ENCODE data around the gene PSMA7. TPM values are rescaled to one million over a fixed set of nuclear protein-coding genes. Genes with fewer than 3 reads are reported as not detected.

PSMA7 gene
- total RNA-seq, 1 donor from 2014 or later = 217 TPM

DNA sequence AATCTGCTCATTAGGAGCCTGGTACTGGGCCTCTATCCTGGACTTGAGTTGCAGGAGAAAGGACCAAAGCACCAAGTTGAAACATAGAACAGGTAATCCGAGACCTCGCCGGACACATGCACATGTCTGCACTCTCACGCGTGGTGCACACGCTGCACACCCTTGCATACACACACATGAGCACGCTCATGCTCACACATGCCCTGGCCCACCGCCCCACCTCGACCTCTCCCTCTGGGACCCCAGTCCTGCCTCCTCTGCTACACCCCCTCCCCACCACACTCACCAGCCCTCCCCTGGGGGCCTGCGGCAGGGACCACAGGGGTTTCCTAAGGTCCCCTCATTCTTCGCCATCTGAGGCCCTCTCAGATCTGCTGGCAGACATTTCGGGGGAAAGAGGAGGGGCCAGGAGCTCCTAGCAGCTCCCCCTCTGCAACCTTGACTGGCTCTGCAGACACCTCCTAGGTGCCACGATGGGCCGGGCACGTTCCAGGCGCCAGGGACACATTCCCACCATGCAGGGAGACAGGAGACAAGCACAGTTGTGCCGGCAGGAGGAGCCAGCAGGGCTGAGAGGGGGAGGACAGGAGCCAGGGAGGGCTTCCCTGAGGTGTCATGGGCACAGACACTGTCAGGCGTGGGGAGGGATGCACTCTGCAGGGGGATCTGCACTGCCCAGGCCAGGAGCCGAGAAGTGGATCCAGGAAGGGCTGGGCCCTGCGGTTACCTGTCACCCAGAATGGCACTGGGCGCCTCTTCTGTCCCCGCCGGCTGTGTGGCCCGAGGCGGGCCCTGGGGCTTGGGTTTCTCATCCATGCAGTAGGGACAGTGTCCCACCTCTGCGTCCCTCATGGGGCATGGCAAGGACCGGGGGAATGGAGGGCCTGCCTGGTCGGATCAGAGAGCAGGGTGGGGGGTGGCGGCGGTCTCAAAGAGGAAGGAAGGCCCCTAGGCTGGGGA lies 46.5 kb downstream of the PSMA7 start:
- no peaks in the 10 kb centered on the region for H3K4me1 Mint-ChIP-seq (ENCODE audit: unreplicated experiment)
- TF ChIP-seq, protein P1, sequence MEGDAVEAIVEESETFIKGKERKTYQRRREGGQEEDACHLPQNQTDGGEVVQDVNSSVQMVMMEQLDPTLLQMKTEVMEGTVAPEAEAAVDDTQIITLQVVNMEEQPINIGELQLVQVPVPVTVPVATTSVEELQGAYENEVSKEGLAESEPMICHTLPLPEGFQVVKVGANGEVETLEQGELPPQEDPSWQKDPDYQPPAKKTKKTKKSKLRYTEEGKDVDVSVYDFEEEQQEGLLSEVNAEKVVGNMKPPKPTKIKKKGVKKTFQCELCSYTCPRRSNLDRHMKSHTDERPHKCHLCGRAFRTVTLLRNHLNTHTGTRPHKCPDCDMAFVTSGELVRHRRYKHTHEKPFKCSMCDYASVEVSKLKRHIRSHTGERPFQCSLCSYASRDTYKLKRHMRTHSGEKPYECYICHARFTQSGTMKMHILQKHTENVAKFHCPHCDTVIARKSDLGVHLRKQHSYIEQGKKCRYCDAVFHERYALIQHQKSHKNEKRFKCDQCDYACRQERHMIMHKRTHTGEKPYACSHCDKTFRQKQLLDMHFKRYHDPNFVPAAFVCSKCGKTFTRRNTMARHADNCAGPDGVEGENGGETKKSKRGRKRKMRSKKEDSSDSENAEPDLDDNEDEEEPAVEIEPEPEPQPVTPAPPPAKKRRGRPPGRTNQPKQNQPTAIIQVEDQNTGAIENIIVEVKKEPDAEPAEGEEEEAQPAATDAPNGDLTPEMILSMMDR (IDR thresholded peaks at IDR 0.05) = no peak
- peaks cover 4% of the 10 kb centered on the region for H3K27me3 Mint-ChIP-seq (ENCODE audit: unreplicated experiment)
- peaks cover 2% of the 10 kb centered on the region for H3K36me3 Mint-ChIP-seq (ENCODE audit: unreplicated experiment)
- DNase-seq (ENCODE audit: extremely low spot score, unreplicated experiment) = peak; percentile 84
- H3K4me3 Mint-ChIP-seq (ENCODE audit: unreplicated experiment) = no peak overlapping the region
- peaks cover 11% of the 10 kb centered on the region for H3K9me3 Mint-ChIP-seq (ENCODE audit: unreplicated experiment)
- H3K27ac Mint-ChIP-seq (ENCODE audit: unreplicated experiment) = no peak overlapping the region

DNA sequence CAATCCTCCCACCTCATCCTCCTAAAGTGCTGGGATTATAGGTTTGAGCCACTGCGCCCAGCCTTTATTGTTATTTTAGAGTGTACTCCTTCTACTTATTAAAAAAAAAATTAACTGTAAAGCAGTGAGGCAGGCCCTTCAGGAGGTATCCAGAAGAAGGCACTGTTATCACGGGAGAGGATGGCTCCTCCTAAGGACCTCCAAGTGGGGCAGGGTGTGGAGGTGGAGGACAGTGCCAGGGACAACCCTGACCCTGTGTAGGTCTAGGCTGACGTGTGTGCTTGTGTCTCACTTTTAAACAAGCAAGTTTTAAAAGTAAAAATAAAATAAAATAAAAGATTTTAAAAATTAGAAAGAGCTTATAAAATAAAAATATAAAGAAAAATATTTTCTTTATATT lies 53.8 kb downstream of the PSMA7 start:
- TF ChIP-seq, protein P1 (IDR thresholded peaks at IDR 0.05) = no peak
- Mint-ChIP-seq H3K9me3 (ENCODE audit: unreplicated experiment) (no peaks in the 10 kb centered on the region), H3K36me3 (ENCODE audit: unreplicated experiment) (no peaks in the 10 kb centered on the region), H3K27ac (ENCODE audit: unreplicated experiment) (no peak overlapping the region), H3K27me3 (ENCODE audit: unreplicated experiment) (peaks cover 7% of the 10 kb centered on the region), H3K4me3 (ENCODE audit: unreplicated experiment) (no peak overlapping the region), H3K4me1 (ENCODE audit: unreplicated experiment) (no peaks in the 10 kb centered on the region)
- DNase-seq (ENCODE audit: extremely low spot score, unreplicated experiment) = no peak

DNA sequence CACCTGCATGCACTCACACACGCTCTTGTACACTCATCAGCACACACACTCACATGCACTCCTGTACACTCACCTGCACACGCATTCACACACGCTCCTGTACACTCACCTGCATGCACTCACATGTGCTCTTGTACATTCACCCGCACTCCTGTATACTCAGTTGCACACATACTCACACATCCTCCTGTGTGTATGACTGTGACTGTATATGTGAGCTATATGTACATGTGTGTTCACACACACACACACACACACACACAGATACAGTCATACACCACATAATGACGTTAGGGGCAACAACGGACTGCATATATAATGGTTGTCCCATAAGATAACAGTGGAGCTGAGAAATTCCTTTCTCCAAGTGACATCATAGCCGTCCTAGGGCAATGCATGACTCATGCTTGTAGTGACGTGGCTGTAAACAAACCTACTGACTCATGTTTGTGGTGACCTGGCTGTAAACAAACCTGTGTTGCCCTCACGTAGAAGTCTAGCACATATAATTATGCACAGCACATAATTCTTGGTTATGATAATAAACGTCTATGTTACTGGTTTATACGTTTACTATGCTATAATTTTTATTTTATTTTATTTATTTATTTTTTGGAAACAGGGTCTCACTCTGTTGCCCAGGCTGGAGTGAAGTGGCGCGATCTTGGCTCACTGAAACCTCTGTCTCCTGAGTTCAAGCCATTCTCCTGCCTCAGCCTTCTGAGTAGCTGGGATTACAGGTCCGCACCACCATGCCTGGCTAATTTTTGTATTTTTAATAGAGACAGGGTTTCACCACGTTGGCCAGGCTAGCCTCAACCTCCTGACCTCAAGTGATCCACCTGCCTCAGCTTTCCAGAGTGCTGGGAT lies 54.7 kb downstream of the PSMA7 start:
- TF ChIP-seq, protein P1 (IDR thresholded peaks at IDR 0.05) = no peak
- DNase-seq (ENCODE audit: extremely low spot score, unreplicated experiment) = no peak

DNA sequence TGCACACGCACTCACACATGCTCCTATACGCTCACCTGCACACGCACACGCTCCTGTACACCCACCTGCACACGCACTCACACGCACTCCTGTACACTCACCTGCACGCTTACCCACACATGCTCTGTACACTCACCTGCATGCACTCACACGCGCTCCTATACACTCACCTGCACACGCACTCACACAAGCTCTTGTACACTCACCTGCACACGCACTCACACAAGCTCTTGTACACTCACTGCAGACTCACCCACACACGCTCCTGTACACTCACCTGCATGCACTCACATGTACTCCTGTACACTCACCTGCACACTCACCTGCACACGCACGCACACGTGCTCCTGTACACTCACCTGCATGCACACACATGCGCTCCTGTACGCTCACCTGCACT lies 55.6 kb downstream of the PSMA7 start:
- Mint-ChIP-seq H3K9me3 (ENCODE audit: unreplicated experiment) (no peaks in the 10 kb centered on the region), H3K4me1 (ENCODE audit: unreplicated experiment) (no peaks in the 10 kb centered on the region), H3K36me3 (ENCODE audit: unreplicated experiment) (no peaks in the 10 kb centered on the region), H3K4me3 (ENCODE audit: unreplicated experiment) (no peak overlapping the region), H3K27me3 (ENCODE audit: unreplicated experiment) (peaks cover 11% of the 10 kb centered on the region), H3K27ac (ENCODE audit: unreplicated experiment) (no peak overlapping the region)
- DNase-seq (ENCODE audit: extremely low spot score, unreplicated experiment) = no peak
- TF ChIP-seq, protein P1 (IDR thresholded peaks at IDR 0.05) = no peak

More for the DNA sequence above, 54.7 kb downstream of the PSMA7 start:
- Mint-ChIP-seq H3K4me1 (ENCODE audit: unreplicated experiment) (no peaks in the 10 kb centered on the region), H3K9me3 (ENCODE audit: unreplicated experiment) (no peaks in the 10 kb centered on the region), H3K27me3 (ENCODE audit: unreplicated experiment) (peaks cover 9% of the 10 kb centered on the region), H3K27ac (ENCODE audit: unreplicated experiment) (no peak overlapping the region), H3K36me3 (ENCODE audit: unreplicated experiment) (no peaks in the 10 kb centered on the region), H3K4me3 (ENCODE audit: unreplicated experiment) (no peak overlapping the region)

Data from osteocyte (in vitro differentiated cells).